ENCODE measurements around the gene TDRD7.

Gene TDRD7, protein sequence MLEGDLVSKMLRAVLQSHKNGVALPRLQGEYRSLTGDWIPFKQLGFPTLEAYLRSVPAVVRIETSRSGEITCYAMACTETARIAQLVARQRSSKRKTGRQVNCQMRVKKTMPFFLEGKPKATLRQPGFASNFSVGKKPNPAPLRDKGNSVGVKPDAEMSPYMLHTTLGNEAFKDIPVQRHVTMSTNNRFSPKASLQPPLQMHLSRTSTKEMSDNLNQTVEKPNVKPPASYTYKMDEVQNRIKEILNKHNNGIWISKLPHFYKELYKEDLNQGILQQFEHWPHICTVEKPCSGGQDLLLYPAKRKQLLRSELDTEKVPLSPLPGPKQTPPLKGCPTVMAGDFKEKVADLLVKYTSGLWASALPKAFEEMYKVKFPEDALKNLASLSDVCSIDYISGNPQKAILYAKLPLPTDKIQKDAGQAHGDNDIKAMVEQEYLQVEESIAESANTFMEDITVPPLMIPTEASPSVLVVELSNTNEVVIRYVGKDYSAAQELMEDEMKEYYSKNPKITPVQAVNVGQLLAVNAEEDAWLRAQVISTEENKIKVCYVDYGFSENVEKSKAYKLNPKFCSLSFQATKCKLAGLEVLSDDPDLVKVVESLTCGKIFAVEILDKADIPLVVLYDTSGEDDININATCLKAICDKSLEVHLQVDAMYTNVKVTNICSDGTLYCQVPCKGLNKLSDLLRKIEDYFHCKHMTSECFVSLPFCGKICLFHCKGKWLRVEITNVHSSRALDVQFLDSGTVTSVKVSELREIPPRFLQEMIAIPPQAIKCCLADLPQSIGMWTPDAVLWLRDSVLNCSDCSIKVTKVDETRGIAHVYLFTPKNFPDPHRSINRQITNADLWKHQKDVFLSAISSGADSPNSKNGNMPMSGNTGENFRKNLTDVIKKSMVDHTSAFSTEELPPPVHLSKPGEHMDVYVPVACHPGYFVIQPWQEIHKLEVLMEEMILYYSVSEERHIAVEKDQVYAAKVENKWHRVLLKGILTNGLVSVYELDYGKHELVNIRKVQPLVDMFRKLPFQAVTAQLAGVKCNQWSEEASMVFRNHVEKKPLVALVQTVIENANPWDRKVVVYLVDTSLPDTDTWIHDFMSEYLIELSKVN

DNA sequence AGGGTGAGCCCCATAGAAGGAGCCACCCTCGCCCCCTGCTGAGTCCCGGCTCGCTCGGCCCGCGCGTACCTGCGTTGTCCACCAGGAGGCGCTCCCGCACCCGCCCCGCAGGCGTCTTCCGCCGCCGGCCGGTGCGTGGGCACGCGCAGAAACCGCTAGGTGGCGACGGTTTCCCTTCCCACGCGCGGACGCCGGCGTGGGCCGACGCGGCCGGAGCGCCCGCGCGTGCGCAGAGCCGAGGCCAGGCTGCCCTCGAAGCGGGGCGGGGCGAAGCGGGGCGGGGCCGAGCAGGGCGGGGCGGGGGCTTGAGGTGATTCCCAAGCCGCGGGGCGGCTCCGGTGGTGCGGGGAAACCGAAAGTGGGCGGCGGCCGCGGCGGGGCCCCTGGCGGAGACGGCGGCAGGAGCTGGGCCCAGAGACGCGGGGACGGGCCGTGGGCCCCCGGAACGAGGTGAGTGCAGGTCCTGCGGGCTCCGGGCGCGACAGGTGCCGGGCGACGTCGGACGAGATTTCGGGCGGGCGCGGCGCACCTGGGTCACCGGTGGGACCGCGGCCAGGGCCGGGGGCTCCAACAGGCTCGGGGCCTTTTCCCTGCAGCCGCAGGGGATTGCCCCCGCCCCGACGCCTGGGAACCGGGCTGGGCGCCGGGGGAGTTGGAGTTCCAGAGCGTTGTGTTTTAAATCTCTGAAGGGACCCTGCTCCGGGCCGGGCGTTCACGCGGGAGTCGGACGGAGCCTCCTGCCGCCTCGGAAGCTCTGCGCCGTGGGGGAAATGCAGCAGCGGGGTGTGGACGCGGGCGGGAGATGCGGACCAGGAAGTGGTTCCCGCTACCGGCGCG lies at the start of gene TDRD7:
Gene TDRD7 (plus strand): TSS at position 308 of the 837 bp plus-strand sequence. CDS start 16,370 bp downstream, outside the sequence.
- ATAC-seq (peak; percentile 92), DNase-seq (peak; percentile 86 to 90)
- Mint-ChIP-seq H3K27me3 (peaks cover 19% of the 10 kb centered on the region), H3K4me1 (peaks cover 26% of the 10 kb centered on the region), H3K27ac (peak within 1 kb of the TSS; percentile 32 to 59), H3K9me3 (no peaks in the 10 kb centered on the region), H3K4me3 (peak within 1 kb of the TSS; percentile 80 to 92)

DNA sequence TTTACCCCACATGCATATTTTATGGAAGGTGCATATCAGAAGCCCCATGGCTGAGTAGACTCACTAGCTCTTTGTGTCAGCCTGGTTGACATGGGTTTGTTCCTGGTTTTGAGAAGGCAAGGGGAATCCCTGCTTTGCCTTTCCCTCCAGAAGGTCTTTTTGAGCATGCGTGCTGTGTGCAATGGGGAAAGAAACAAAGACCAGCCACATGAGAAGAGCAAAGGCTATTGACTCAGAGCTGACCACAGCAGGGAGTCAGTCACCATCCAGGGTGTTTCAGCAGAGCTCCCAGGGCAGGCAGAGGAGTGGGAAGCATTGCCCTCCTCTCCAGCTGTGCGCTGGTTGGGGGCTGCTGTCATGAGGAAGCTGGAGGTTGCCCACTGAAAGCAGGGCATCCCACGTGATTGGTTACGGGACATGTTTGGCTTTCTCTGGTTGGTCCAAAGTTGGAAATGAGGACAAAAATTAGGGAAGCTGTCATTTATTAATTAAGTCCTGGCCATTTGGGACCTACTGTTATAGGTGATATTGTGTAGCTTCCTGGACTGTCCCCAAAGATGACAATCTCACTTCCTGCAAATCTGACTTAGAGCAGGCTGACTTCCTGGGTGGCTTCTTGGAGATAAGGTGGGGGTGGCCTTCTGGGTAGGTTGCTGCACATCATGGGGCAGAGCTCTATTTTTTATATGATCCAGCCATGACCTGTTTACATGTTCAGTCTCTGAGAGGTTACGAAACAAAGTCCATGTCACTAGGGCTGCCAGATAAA lies 48.9 kb upstream of the TDRD7 start:
- ATAC-seq = peak; percentile 29
- H3K27me3 Mint-ChIP-seq = no peaks in the 10 kb centered on the region
- peak overlapping the region in 1 of 2 donors; percentile 13 for H3K27ac Mint-ChIP-seq
- H3K4me3 Mint-ChIP-seq = no peak overlapping the region
- peaks cover 9% of the 10 kb centered on the region for H3K4me1 Mint-ChIP-seq
- DNase-seq = no peak
- H3K9me3 Mint-ChIP-seq = no peaks in the 10 kb centered on the region

DNA sequence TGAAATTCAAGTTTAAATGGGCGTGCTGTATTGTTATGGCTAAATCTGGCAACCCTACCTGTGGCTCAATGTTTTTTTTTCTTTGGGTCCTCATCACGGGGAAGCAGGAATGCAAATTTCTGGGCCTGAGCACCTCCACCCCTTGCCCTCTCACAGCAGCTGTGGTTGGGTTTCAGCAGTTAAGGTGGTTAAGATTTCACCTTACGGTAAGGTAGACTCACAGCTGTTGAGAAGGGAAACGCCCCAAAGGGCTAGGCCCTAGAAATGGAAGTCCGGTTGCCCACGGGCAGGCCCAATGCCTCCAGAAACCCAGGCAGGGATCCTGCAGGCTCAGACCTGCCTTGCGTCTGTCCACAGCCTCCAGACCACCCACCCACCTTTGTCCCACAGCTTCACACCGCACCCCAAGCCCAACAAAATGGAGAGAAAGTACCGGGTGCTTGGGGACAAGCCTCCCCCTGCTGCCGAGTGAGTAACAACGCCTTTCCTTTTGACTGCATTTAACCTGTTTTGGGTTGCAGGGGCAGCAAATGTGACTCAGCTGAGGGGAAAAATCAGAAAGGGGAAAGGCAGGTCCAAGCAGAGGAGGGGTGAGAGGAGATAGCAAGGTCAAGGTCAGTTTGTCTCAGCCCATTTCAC lies 48.1 kb upstream of the TDRD7 start:
- Mint-ChIP-seq H3K27ac (peak overlapping the region in 1 of 2 donors; percentile 42), H3K4me1 (peaks cover 9% of the 10 kb centered on the region), H3K27me3 (no peaks in the 10 kb centered on the region), H3K9me3 (peaks cover 4 to 6% of the 10 kb centered on the region in 2 donors), H3K4me3 (no peak overlapping the region)
- DNase-seq (no peak), ATAC-seq (no peak)

DNA sequence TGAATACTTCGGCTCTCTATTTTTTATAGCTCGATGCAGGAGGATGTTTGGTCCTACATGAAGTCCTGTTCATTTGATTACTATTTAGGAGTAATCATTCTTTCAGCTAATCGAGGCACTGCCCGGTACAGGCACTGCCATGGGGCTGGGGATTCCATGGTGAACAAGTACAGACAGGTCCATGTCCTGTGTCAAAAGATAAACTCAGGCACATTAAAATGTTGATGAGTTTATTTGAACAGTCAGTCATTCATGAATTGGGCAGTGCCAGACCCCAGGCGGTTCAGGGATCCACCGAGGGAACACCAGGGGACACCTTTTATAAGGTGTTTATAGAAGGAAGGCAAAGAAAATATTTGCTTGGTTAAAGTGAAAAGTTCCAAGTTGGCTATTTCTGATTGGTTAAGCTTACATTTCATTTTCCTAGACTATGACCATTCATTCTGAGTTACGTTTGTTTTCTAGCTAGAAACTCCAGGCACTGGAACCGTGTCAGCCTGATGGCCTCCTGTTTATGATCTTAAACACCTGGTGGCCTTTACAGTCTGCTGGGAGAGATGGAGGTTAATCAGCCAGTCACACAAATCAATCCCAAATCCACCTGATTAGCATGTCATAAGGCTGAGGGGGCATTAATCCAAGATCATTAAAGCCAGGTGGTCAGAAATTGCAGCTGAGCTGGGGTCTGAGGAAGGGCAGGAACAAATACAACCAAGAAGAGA lies 47.0 kb upstream of the TDRD7 start:
- no peak for ATAC-seq
- no peak overlapping the region for H3K27ac Mint-ChIP-seq
- peaks cover 9% of the 10 kb centered on the region for H3K4me1 Mint-ChIP-seq

DNA sequence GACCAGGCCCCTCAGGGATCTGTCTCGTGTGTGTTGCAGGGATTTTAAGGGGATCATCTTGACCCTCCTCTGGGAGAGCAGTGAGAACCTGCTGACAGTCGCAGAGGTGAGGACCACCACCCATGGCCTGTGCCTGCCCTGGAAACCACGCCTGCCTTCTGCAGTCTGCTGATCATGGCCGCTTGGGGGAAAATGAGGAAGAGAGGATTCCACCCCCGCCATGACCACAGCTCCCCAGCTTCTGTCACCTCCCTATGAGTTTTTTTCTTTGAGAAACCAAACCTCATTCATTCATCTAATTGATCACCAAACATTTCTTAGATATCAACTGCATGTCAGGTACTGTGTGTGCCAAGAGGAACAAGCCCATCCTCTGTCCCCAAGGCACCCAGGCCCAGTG lies 46.3 kb upstream of the TDRD7 start:
- DNase-seq = no peak
- peaks cover 14 to 16% of the 10 kb centered on the region in 2 donors for H3K9me3 Mint-ChIP-seq
- no peak for ATAC-seq
- H3K27me3 Mint-ChIP-seq = no peaks in the 10 kb centered on the region
- H3K4me1 Mint-ChIP-seq = peaks cover 9% of the 10 kb centered on the region
- no peak overlapping the region for H3K27ac Mint-ChIP-seq
- H3K4me3 Mint-ChIP-seq = no peak overlapping the region

More for the DNA sequence above, 47.0 kb upstream of the TDRD7 start:
- no peaks in the 10 kb centered on the region for H3K27me3 Mint-ChIP-seq
- no peak overlapping the region for H3K4me3 Mint-ChIP-seq
- DNase-seq = no peak
- H3K9me3 Mint-ChIP-seq = peaks cover 12 to 13% of the 10 kb centered on the region in 2 donors

DNA sequence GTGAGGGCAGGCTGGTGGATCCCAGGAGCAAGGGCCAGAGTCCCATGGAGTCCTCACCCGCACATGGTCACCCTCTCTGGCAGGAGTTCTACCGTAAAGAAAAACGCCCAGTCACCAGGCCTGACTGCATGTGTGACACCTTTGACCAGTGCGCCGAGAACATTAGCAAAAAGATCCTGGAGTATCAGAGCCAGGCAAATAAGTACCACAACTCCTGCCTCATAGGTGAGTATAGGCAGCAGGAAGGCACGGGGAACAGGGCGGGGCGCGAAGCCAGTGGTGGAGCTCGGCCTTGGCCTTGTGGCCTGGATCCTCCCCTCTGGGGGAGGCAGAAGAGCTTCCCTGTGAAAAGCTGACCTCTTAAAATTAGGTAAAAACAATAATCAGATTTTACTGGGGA lies 45.4 kb upstream of the TDRD7 start:
- no peaks in the 10 kb centered on the region for H3K27me3 Mint-ChIP-seq
- no peak for ATAC-seq
- H3K4me1 Mint-ChIP-seq = peaks cover 9% of the 10 kb centered on the region

DNA sequence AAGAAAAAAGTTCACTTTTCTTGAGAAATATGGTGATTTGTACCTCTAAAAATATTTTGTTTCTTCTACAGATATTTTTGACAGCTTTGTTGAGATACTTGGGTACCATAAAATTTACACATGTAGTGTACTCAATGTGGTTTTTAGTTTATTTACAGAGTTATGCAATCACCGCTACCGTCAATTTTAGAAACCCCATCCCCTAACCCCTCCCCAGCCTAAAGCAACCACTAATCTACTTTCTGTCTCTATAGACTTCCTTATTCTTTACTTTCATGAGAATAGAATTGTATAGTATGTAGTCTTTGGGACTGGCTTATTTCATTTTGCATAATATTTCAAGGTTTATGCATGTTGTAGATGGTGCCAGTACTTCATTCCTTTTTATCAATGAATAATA lies 45.0 kb upstream of the TDRD7 start:
- DNase-seq (no peak), ATAC-seq (no peak)
- no peak overlapping the region for H3K4me3 Mint-ChIP-seq
- no peaks in the 10 kb centered on the region for H3K27me3 Mint-ChIP-seq
- H3K9me3 Mint-ChIP-seq = peaks cover 14 to 16% of the 10 kb centered on the region in 2 donors
- peaks cover 9% of the 10 kb centered on the region for H3K4me1 Mint-ChIP-seq
- H3K27ac Mint-ChIP-seq = no peak overlapping the region

More for the DNA sequence above, 45.4 kb upstream of the TDRD7 start:
- Mint-ChIP-seq H3K27ac (peak overlapping the region in 1 of 2 donors; percentile 34), H3K4me3 (no peak overlapping the region), H3K9me3 (peaks cover 14 to 16% of the 10 kb centered on the region in 2 donors)
- DNase-seq = no peak

DNA sequence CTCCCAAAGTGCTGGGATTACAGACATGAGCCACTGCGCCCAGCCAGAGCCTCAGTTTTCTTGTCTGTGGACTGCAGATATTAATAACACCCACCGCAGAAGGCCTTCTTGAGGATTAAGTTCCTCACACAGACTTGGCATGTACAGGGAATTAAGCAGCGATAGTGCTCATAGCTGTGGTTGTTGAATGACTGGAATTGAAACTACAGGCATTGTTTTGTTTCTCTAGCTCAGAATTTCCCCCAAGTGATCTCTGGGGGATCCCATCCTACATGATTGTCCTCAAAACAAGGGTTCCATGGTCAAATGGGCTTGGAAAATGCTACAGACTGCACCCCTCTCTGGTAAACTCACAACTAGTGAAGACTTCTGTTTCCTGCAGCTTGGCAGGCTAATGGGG lies 44.2 kb upstream of the TDRD7 start:
- no peak overlapping the region for H3K4me3 Mint-ChIP-seq
- peaks cover 14 to 16% of the 10 kb centered on the region in 2 donors for H3K9me3 Mint-ChIP-seq
- H3K27ac Mint-ChIP-seq = peak overlapping the region in 1 of 2 donors; percentile 43
- ATAC-seq = peak; percentile 77
- DNase-seq = no peak
- peaks cover 6% of the 10 kb centered on the region for H3K4me1 Mint-ChIP-seq
- no peaks in the 10 kb centered on the region for H3K27me3 Mint-ChIP-seq

DNA sequence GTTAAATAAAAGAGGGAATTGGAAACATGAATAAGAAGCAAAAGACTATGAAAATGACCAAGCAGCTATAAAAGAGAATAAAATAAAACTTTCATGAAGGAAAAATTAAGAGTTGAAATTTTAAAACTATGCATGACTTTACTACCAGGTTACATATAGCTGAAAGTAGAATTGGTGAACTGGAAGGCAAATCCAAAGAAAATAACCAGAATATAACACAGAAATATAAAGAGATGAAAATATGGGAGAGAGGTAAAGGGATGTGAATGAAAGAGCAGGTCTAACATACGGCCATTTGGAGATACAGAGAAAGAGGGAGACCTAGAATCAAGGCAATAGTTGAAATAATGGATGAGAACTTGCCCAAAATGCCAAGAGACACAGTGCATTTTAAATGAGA lies 42.9 kb upstream of the TDRD7 start:
- H3K9me3 Mint-ChIP-seq = peaks cover 14 to 16% of the 10 kb centered on the region in 2 donors
- H3K27me3 Mint-ChIP-seq = no peaks in the 10 kb centered on the region
- H3K27ac Mint-ChIP-seq = no peak overlapping the region
- ATAC-seq (no peak), DNase-seq (no peak)
- H3K4me3 Mint-ChIP-seq = no peak overlapping the region
- H3K4me1 Mint-ChIP-seq = no peaks in the 10 kb centered on the region

DNA sequence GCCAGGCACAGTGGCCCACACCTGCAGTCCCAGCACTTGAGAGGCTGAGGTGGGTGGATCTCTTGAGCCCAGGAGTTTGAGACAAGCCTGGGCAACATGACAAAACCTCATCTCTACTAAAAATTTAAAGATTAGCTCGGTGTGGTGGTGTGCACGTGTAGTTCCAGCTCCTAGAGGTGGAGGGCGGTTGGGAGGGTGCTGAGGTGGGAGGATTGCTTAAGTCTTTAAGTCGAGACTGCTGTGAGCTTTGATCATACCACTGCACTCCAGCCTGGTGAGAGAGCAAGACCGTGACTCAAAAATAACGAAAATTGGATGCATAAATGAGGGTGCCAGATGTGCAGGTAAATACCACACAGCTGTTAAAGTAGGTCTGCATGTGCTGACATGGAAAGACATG lies 39.3 kb upstream of the TDRD7 start:
- H3K27me3 Mint-ChIP-seq = no peaks in the 10 kb centered on the region
- no peak overlapping the region for H3K27ac Mint-ChIP-seq
- peaks cover 8% of the 10 kb centered on the region for H3K4me1 Mint-ChIP-seq
- no peak for ATAC-seq
- DNase-seq = no peak
- peaks cover 14 to 16% of the 10 kb centered on the region in 2 donors for H3K9me3 Mint-ChIP-seq
- no peak overlapping the region for H3K4me3 Mint-ChIP-seq

DNA sequence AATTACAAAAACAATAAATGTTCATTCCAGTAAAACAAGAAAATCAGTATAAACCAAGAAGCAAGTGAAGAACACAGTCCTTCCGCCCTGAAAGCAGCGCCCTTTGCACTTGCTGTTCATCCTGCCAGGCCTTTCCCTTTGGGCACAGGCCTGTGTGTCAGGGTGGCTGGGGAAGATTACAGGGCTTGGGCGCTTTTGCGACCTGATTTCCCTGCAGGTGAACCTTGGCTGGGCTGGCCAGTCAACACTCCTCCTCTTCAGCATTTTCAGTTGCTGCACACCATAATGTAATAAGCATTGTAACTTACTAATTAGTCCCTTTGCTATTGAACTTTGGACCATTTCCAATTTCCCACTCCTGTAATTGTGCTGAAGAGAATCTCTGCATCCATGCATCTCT lies 38.6 kb upstream of the TDRD7 start:
- no peak overlapping the region for H3K4me3 Mint-ChIP-seq
- ATAC-seq (no peak), DNase-seq (no peak)
- no peak overlapping the region for H3K27ac Mint-ChIP-seq
- H3K9me3 Mint-ChIP-seq = peaks cover 14 to 15% of the 10 kb centered on the region in 2 donors
- H3K27me3 Mint-ChIP-seq = no peaks in the 10 kb centered on the region
- H3K4me1 Mint-ChIP-seq = peaks cover 8% of the 10 kb centered on the region

DNA sequence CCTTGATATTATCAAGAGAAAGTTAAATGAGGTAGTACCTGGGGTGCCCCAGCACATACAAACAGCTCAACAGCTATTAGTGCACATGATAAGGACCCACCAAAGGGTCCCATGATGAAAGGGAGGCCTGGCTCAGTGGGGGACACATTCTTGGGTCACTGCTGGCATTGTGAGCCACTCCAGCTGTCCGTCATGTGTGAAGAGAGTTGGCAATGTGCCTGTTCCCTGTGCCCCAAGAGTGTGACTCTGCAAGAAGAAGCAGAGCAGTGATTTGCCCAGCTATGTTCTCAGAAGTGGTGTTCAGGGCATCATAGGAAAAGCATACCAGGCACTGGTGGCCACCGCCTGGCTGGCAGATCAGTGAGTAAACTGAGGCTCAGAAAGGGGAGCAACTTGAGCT lies 37.1 kb upstream of the TDRD7 start:
- H3K27ac Mint-ChIP-seq = peak overlapping the region in 1 of 2 donors; percentile 46
- no peaks in the 10 kb centered on the region for H3K27me3 Mint-ChIP-seq

DNA sequence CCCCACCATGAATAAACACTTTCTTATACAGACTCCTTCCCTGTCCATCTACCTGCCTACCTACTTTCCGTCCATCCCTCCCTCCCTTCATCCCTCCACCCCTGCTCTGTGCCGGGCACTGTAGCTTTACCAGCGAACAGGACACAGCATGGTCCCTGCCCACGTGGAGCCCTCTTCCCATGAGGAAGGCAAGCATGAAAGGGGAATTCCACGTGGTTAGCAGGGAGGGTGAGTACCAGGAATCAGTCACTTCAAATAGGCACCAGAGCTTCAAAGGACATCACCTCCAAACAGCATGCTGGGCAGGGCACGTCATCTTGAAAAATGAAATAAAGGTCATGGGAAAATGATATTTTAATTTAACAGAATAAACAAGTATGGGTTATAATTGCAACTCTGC lies 35.0 kb upstream of the TDRD7 start:
- Mint-ChIP-seq H3K27ac (no peak overlapping the region), H3K4me3 (no peak overlapping the region), H3K9me3 (no peaks in the 10 kb centered on the region), H3K27me3 (no peaks in the 10 kb centered on the region), H3K4me1 (peaks cover 8% of the 10 kb centered on the region)
- DNase-seq (no peak), ATAC-seq (no peak)

More for the DNA sequence above, 37.1 kb upstream of the TDRD7 start:
- Mint-ChIP-seq H3K4me3 (no peak overlapping the region), H3K4me1 (peaks cover 8% of the 10 kb centered on the region), H3K9me3 (peaks cover 2 to 5% of the 10 kb centered on the region in 2 donors)
- no peak for DNase-seq
- ATAC-seq = no peak
